ENCODE data around the gene TMCC1.

TMCC1 gene

DNA sequence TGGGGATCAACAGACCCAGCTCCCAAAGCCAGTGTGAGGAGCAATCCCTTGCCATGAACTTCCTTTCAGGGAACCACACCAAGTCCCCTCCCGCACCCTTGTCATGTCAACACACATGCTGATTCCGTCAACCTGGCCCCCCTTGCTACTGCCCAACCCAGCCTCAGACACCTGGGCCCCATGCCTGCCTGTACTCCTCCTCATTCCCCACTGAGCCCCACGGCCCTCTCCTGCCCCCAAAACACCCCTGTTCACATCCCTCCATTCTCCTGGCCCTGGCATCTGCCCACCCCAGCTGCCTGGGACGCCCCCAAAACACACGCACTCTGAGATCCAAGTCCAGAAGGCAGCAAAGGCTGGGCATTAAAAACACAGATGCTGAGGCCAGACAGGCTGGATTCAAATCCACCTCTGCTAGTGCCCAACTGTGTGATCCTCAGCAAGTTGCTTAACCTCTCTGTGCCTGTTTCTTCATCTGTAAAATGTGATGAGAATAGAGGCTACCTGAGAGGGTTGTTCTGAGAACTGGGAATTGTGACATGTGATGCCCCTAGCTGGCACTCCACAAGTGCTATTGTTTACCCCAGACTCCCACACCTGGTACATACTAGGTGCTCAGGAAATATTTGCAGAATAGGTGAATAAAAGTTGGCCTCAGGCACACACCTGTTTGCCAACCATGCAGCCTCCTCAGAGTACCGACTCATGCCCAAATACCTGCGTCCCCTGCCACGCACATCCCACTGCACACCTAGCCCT lies 289.3 kb downstream of the TMCC1 start:
- Mint-ChIP-seq H3K27me3 (ENCODE audit: low read depth) (peaks cover 19% of the 10 kb centered on the region), H3K36me3 (ENCODE audit: low read depth) (no peaks in the 10 kb centered on the region), H3K4me1 (peaks cover 46% of the 10 kb centered on the region), H3K27ac (peak overlapping the region; percentile 66 to 73 (median 69)), H3K4me3 (peak overlapping the region; percentile 85 to 97 (median 87)), H3K9me3 (no peaks in the 10 kb centered on the region)
- no peak for TF ChIP-seq CTCF (IDR thresholded peaks at IDR 0.05; ENCODE audit: unreplicated experiment in 3 of 3)

DNA sequence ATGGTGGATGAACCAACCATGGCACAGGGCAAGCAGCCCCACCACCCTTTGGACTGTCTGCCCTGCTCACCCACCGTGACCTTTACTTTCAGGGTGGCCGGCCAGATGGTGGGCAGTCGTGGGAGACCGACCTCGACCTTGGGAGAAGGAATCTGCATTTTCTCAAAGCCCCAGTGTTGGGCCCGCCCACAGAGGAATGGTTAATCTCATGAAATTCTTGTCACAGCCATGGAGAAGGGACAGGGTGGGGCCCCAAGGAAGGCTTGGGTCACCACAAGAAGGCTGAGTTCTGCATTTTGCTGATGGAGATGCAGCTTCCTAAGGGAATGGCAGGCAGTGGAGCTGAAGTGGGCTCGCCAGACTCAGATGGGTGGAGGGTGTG lies 290.0 kb downstream of the TMCC1 start:
- no peak for TF ChIP-seq CTCF (IDR thresholded peaks at IDR 0.05; ENCODE audit: unreplicated experiment in 3 of 3)
- Mint-ChIP-seq H3K9me3 (no peaks in the 10 kb centered on the region), H3K4me3 (peak overlapping the region; percentile 85 to 97 (median 87)), H3K4me1 (peaks cover 51% of the 10 kb centered on the region), H3K27ac (peak overlapping the region; percentile 66 to 79 (median 73)), H3K27me3 (ENCODE audit: low read depth) (peaks cover 19% of the 10 kb centered on the region), H3K36me3 (ENCODE audit: low read depth) (no peaks in the 10 kb centered on the region)

DNA sequence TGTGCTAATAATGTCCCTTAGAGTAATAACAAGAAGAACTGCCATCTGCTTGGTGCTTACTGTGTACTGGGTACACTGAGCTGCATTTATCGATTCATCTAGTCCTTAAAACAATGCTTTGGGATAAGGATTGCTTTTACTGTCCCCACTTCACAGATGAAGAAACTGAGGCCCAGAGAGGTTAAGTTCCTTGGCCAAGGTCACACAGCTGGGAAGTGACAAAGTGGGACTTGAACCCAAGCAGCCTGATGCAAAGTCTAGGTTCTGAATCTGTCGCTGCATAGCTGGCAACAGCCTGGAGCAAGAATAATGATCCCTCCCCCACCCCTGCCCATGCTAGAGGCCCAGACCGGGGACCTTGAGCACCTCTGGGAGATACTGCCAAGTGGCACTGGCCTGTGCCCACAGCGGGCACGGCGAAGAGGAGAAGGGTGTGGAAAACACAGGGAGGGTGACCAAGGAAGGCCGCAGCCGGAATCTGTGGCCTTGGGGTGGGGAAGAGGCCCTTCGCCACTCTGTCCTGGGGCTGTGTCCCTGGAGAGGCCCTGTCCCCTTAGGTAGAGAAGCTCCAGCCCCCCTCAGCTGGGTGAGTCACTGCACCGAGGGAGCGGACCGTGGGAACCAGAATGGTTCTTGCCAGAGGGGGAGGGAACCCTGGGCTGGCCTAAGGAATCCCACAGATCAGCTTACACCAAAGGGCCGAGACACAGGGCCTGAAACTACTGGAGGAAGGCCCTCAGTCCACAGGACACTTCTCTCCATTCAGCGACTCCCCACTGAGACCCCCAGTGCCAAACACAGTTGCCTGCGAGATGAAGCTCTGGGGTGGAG lies 290.6 kb downstream of the TMCC1 start:
- no peak for TF ChIP-seq CTCF (IDR thresholded peaks at IDR 0.05; ENCODE audit: unreplicated experiment in 3 of 3)
- Mint-ChIP-seq H3K4me3 (peak overlapping the region; percentile 85 to 97 (median 87)), H3K36me3 (ENCODE audit: low read depth) (no peaks in the 10 kb centered on the region), H3K9me3 (no peaks in the 10 kb centered on the region), H3K27me3 (ENCODE audit: low read depth) (peaks cover 19% of the 10 kb centered on the region), H3K27ac (peak overlapping the region; percentile 66 to 79 (median 73)), H3K4me1 (peaks cover 56% of the 10 kb centered on the region)

GRCh38 chr3:129602309-129602708 lies 291.2 kb downstream of the TMCC1 start:
- no peaks in the 10 kb centered on the region for H3K9me3 Mint-ChIP-seq
- H3K27ac Mint-ChIP-seq: peak overlapping the region; percentile 16 to 68 (median 53)
- H3K27me3 Mint-ChIP-seq (ENCODE audit: low read depth): peaks cover 19% of the 10 kb centered on the region
- peaks cover 62% of the 10 kb centered on the region for H3K4me1 Mint-ChIP-seq
- H3K4me3 Mint-ChIP-seq: peak overlapping the region; percentile 61 to 97 (median 87)
- H3K36me3 Mint-ChIP-seq (ENCODE audit: low read depth): no peaks in the 10 kb centered on the region
- no peak for TF ChIP-seq CTCF (IDR thresholded peaks at IDR 0.05; ENCODE audit: unreplicated experiment in 3 of 3)

GRCh38 chr3:129601713-129602112 lies 291.8 kb downstream of the TMCC1 start:
- Mint-ChIP-seq H3K4me1 (peaks cover 68% of the 10 kb centered on the region), H3K27ac (peak overlapping the region in 1 of 3 experiments; percentile 80), H3K4me3 (peak overlapping the region; percentile 15 to 42 (median 20)), H3K9me3 (no peaks in the 10 kb centered on the region), H3K36me3 (ENCODE audit: low read depth) (no peaks in the 10 kb centered on the region), H3K27me3 (ENCODE audit: low read depth) (peaks cover 14% of the 10 kb centered on the region)
- TF ChIP-seq CTCF (IDR thresholded peaks at IDR 0.05; ENCODE audit: unreplicated experiment in 3 of 3): no peak

Data from nephron (organoid).